ENCODE results near the gene FCER1G. TPM values are rescaled to one million over a fixed set of nuclear protein-coding genes. Genes with fewer than 3 reads are reported as not detected.
"Not testable (repeated sequence)": the region's sequence is repeated elsewhere in the genome, so short reads cannot be mapped to it uniquely, and the experiment has no call there.

Gene FCER1G
- total RNA-seq, 1 donor = 5.1 TPM

- peak; percentile 83 to 98 (median 98) for DNase-seq (ENCODE audit: low read depth in 2 of 3, low spot score in 2 of 3)
These were observed 13.0 kb upstream of the FCER1G start, which contains the start of gene NDUFS2 for GRCh38 chr1:161201836-161202712. TSS of gene NDUFS2 (plus strand) at chr1:161202367. CDS start at chr1:161202386, 19 bp downstream.

- DNase-seq (ENCODE audit: low read depth in 2 of 3, low spot score in 2 of 3) = no peak
These were observed 8.5 kb upstream of the FCER1G start for GRCh38 chr1:161206411-161207140.

- no peak for DNase-seq (ENCODE audit: low read depth in 2 of 3, low spot score in 2 of 3)
These were observed 7.9 kb upstream of the FCER1G start for GRCh38 chr1:161207173-161207572.

GRCh38 chr1:161209790-161210409, 5.2 kb upstream of the FCER1G start:
- DNase-seq (ENCODE audit: low read depth in 2 of 3, low spot score in 2 of 3) = peak in 2 of 3 donors; percentile 78 to 89

GRCh38 chr1:161214369-161214768, 726 bp upstream of the FCER1G start:
- DNase-seq (ENCODE audit: low read depth in 2 of 3, low spot score in 2 of 3) = no peak

GRCh38 chr1:161216945-161217712, 2.0 kb downstream of the FCER1G start:
- DNase-seq (ENCODE audit: low read depth in 2 of 3, low spot score in 2 of 3) = no peak

GRCh38 chr1:161217831-161218230, 2.7 kb downstream of the FCER1G start:
- no peak for DNase-seq (ENCODE audit: low read depth in 2 of 3, low spot score in 2 of 3)

GRCh38 chr1:161218301-161219077, 3.4 kb downstream of the FCER1G start:
- no peak for DNase-seq (ENCODE audit: low read depth in 2 of 3, low spot score in 2 of 3)

- no peak for DNase-seq (ENCODE audit: low read depth in 2 of 3, low spot score in 2 of 3)
These were observed 4.2 kb downstream of the FCER1G start for GRCh38 chr1:161219078-161219892.

GRCh38 chr1:161220002-161220401, 4.9 kb downstream of the FCER1G start:
- DNase-seq (ENCODE audit: low read depth in 2 of 3, low spot score in 2 of 3) = no peak

- DNase-seq (ENCODE audit: low read depth in 2 of 3, low spot score in 2 of 3) = no peak
These were observed 7.3 kb downstream of the FCER1G start for GRCh38 chr1:161222175-161223019.

- no peak for DNase-seq (ENCODE audit: low read depth in 2 of 3, low spot score in 2 of 3)
These were observed 9.0 kb downstream of the FCER1G start for GRCh38 chr1:161223805-161224694.

GRCh38 chr1:161224695-161225087, 9.6 kb downstream of the FCER1G start:
- not testable (repeated sequence) for DNase-seq (ENCODE audit: low read depth in 2 of 3, low spot score in 2 of 3)

GRCh38 chr1:161225178-161225533, 10.1 kb downstream of the FCER1G start:
- no peak for DNase-seq (ENCODE audit: low read depth in 2 of 3, low spot score in 2 of 3)

- DNase-seq (ENCODE audit: low read depth in 2 of 3, low spot score in 2 of 3) = peak; percentile 77 to 100 (median 98)
These were observed 10.6 kb downstream of the FCER1G start, which contains the start of gene TOMM40L for GRCh38 chr1:161225534-161226319. TSS of gene TOMM40L (plus strand) at chr1:161226060. CDS start at chr1:161226490, 430 bp downstream.

- no peak for DNase-seq (ENCODE audit: low read depth in 2 of 3, low spot score in 2 of 3)
These were observed 11.2 kb downstream of the FCER1G start for GRCh38 chr1:161226320-161226711.

Measured in hematopoietic multipotent progenitor cell (in vitro differentiated cells).